Inflammatory macrophage treated with lipopolysaccharide for 1 hour (primary cell): Measurements from ENCODE around the gene CCDC93.
"Not testable (repeated sequence)": the region's sequence is repeated elsewhere in the genome, so short reads cannot be mapped to it uniquely, and the experiment has no call there.

Experiments
- DNase-seq, 2 donors: peaks; one replicate each; pipeline ENCODE4 v3.0.0-alpha.2; 2020 to 2022

CCDC93 gene

GRCh38 chr2:117949806-117950205, 64.1 kb downstream of the CCDC93 start:
- DNase-seq: no peak

GRCh38 chr2:117948615-117949014, 65.3 kb downstream of the CCDC93 start:
- DNase-seq: no peak

GRCh38 chr2:117945296-117945695, 68.6 kb downstream of the CCDC93 start:
- no peak for DNase-seq

- no peak for DNase-seq
Measured at GRCh38 chr2:117944816-117945215, 69.1 kb downstream of the CCDC93 start.

GRCh38 chr2:117943013-117943672, 70.7 kb downstream of the CCDC93 start:
- no peak for DNase-seq

GRCh38 chr2:117942551-117942950, 71.3 kb downstream of the CCDC93 start:
- no peak for DNase-seq

- DNase-seq: no peak
Measured at GRCh38 chr2:117941693-117942092, 72.2 kb downstream of the CCDC93 start.

- DNase-seq: no peak
Measured at GRCh38 chr2:117940436-117940835, 73.4 kb downstream of the CCDC93 start.

- DNase-seq: no peak
Measured at GRCh38 chr2:117938611-117939010, 75.3 kb downstream of the CCDC93 start.

GRCh38 chr2:117936871-117937428, 76.9 kb downstream of the CCDC93 start:
- no peak for DNase-seq

- no peak for DNase-seq
Measured at GRCh38 chr2:117935954-117936353, 77.9 kb downstream of the CCDC93 start.

GRCh38 chr2:117935456-117935855, 78.4 kb downstream of the CCDC93 start:
- no peak for DNase-seq

- no peak for DNase-seq
Measured at GRCh38 chr2:117933884-117934354, 80.0 kb downstream of the CCDC93 start.

GRCh38 chr2:117931978-117932377, 81.9 kb downstream of the CCDC93 start:
- no peak for DNase-seq

- DNase-seq: no peak
Measured at GRCh38 chr2:117931266-117931665, 82.6 kb downstream of the CCDC93 start.

GRCh38 chr2:117930775-117931174, 83.1 kb downstream of the CCDC93 start:
- DNase-seq: no peak

GRCh38 chr2:117923471-117923870, 90.4 kb downstream of the CCDC93 start:
- not testable (repeated sequence) for DNase-seq

GRCh38 chr2:117921520-117921919, 92.3 kb downstream of the CCDC93 start:
- DNase-seq: no peak

- no peak for DNase-seq
Measured at GRCh38 chr2:117918608-117919007, 95.3 kb downstream of the CCDC93 start.

GRCh38 chr2:117917223-117917917, 96.5 kb downstream of the CCDC93 start:
- no peak for DNase-seq

GRCh38 chr2:117902933-117903332, 110.9 kb downstream of the CCDC93 start:
- no peak for DNase-seq

GRCh38 chr2:117888897-117889296, 125.0 kb downstream of the CCDC93 start:
- no peak for DNase-seq

GRCh38 chr2:117885308-117885707, 128.6 kb downstream of the CCDC93 start:
- no peak for DNase-seq

GRCh38 chr2:117879003-117879402, 134.9 kb downstream of the CCDC93 start:
- no peak for DNase-seq
